Fibroblast of villous mesenchyme (primary cell): Measurements from ENCODE around the gene ATE1. TPM values are rescaled to one million over a fixed set of nuclear protein-coding genes. Genes with fewer than 3 reads are reported as not detected.

Experiments
- DNase-seq: peaks from one replicate; pipeline ENCODE4 v3.0.0-alpha.2; 2010; ENCODE audit warnings: low read depth
- H3K4me3 ChIP-seq: 2 replicates; pipeline ENCODE4 v1.5.1; 2011; ENCODE audit warnings: low read depth, mild to moderate bottlenecking, low read length
- total RNA-seq: library from RNA; depleted of rRNA; stranded (reverse); fragments of >200 nt; gene quantifications from 2 replicates; pipeline ENCODE4 v1.2.3, GENCODE V29; 2012
- TF ChIP-seq, protein P1 (sequence below): IDR thresholded peaks from 2 replicates; pipeline ENCODE4 v1.5.1; 2012; ENCODE audit warnings: low read depth, mild to moderate bottlenecking, low read length; ENCODE audit not compliant: insufficient read depth

ATE1 gene
- total RNA-seq, 1 donor, result 33.2 TPM

DNA sequence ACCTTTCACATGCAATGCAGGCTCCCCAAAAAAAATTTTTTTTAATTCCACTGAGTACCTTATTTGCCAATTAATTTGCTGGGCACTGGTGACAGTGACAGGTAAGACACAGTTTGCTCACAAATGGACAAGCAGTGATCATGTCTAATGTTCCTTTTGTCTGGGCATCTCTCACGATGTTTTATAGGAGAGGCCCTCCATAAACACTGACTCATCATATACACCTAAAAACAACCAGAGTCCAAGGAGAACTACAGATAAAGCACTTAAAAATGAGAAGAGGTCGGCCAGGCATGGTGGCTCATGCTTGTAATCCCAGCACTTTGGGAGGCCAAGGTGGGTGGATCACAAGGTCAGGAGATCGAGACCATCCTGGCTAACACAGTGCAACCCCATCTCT, 105.1 kb downstream of the ATE1 start:
- TF ChIP-seq, protein P1, sequence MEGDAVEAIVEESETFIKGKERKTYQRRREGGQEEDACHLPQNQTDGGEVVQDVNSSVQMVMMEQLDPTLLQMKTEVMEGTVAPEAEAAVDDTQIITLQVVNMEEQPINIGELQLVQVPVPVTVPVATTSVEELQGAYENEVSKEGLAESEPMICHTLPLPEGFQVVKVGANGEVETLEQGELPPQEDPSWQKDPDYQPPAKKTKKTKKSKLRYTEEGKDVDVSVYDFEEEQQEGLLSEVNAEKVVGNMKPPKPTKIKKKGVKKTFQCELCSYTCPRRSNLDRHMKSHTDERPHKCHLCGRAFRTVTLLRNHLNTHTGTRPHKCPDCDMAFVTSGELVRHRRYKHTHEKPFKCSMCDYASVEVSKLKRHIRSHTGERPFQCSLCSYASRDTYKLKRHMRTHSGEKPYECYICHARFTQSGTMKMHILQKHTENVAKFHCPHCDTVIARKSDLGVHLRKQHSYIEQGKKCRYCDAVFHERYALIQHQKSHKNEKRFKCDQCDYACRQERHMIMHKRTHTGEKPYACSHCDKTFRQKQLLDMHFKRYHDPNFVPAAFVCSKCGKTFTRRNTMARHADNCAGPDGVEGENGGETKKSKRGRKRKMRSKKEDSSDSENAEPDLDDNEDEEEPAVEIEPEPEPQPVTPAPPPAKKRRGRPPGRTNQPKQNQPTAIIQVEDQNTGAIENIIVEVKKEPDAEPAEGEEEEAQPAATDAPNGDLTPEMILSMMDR, result no peak
- no peak for DNase-seq

DNA sequence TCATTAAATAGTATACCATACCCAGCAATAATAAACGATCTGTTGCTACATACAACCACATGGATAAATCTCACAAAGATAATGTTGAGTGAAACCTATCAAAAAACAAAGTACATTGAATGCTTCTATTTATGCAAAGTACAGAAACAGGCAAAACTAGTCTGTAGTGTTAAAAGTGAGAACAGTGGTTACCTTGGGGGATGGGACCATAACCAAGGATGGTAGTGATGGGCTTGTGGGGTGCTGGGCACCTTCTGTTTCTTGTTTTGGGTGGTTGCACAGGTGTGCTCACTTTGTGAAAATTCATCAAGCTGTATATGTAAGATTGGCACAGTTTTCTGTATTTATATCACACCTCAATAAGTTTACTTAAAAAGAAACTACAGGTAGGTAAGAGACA, 105.7 kb downstream of the ATE1 start:
- no peak overlapping the region for H3K4me3 ChIP-seq
- TF ChIP-seq, protein P1, result no peak
- no peak for DNase-seq

More for the DNA sequence above, 105.1 kb downstream of the ATE1 start:
- no peak overlapping the region for H3K4me3 ChIP-seq

DNA sequence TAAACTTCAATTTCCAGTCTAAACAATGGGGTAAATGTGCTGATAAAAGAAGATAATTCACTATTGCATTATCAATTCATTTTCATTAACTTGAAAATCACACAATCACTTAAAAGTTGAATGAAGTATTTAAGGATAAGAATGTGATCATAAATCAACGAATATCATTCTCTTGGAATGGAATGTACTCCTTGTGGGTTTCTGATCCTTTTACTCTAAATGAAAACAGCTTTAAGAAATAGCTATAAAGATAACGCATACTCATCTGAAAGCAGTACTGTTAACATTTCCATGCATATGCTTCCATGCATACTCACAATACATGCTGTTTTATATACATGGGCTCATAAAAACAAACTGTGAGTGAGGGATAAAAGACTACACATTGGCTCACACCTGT, 108.8 kb downstream of the ATE1 start:
- no peak for DNase-seq
- no peak overlapping the region for H3K4me3 ChIP-seq
- TF ChIP-seq, protein P1, result no peak

- H3K4me3 ChIP-seq, result no peak overlapping the region
- TF ChIP-seq, protein P1, result no peak
- DNase-seq, result peak; percentile 82
Measured at GRCh38 chr10:121818599-121818998, 109.2 kb downstream of the ATE1 start.

GRCh38 chr10:121816197-121816596, 111.6 kb downstream of the ATE1 start:
- TF ChIP-seq, protein P1, result no peak
- no peak overlapping the region for H3K4me3 ChIP-seq
- DNase-seq, result no peak

DNA sequence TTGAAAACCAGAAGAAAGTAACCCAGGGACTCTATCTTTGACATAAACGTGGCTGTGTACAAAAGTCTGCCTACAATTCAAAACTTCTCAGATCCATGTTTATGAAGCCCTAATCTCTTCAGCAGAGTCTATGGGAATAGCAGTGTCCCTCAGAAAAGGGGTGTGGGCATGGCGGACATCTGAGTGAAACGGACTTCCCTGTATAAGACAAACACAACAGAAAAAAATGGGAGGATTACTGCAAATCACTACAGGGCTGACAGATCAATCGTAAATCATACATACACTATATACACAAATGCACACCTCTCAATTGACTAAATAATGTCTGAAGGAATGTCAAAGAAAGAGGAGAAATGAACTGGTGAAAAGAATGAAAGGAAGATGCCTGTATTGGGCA, 114.0 kb downstream of the ATE1 start:
- TF ChIP-seq, protein P1, result no peak
- H3K4me3 ChIP-seq, result no peak overlapping the region
- no peak for DNase-seq

DNA sequence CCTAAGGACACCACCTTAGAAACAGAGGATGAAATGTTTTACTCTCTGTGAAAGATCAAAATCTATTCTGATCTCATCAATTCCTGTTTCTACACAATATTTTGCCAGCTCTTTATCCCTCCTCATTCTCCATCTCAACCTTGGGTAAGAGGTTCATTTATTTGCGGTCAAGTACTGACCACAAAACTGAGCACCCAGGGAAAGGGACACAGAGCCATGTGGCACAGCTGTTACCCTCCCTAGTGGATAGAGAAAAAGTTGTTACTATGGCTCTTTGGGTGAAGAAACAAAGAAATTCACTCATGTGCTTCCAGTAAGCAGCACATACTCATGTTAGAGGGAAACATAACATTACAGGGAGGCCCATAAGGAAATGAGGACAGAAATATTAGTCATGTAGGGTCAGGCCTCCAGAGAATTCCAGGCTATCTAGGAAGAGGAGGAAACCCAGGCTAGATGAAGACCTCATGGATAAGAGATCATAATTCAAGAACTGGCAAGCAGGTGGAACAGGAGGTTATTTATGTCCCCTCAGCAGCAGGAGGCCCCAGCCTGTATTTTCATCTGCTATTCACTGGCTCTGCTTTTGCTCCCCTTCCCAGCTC, 114.5 kb downstream of the ATE1 start:
- H3K4me3 ChIP-seq, result no peak overlapping the region
- DNase-seq, result peak; percentile 19
- TF ChIP-seq, protein P1, result no peak
